Sciatic nerve (tissue), 2 donors: Measurements from ENCODE around the gene KRCC1. TPM values are rescaled to one million over a fixed set of nuclear protein-coding genes. Genes with fewer than 3 reads are reported as not detected.
"Not testable (repeated sequence)": the region's sequence is repeated elsewhere in the genome, so short reads cannot be mapped to it uniquely, and the experiment has no call there.

Source experiments
- ATAC-seq: fragments of 200-7000 bp; cut with Tn5 transposase; one replicate; pipeline ENCODE4 v1.9.1; 2020; ENCODE audit warnings: mild to moderate bottlenecking, moderate library complexity
- DNase-seq: peaks from one replicate; pipeline ENCODE4 v3.0.0-alpha.2; 2020; ENCODE audit warnings: low spot score
- intact Hi-C: fragments of 100-400 bp; cut with DNase I; formaldehyde crosslinking; loops from one replicate; pipeline ENCODE4 v1.14.2; 2022
- total RNA-seq: library from RNA; stranded (reverse); fragmentation: NEBNext Ultra II Directional; extraction: Animal tissue kit (Norgen Biotek cat#: 25700); gene quantifications from one replicate; pipeline ENCODE4 v1.2.1, GENCODE V29; 2021
- donor health status: DM: no; HTN: no; CAD: no.
- donor health status: DM: no; HTN: no; CAD: no.

KRCC1 gene
- total RNA-seq, 1 donor from 2014 or later, result 35.0 TPM

GRCh38 chr2:88053296-88053695 is 2.3 kb downstream of the KRCC1 start:
- ATAC-seq, result peak; percentile 74
- DNase-seq, result no peak
- intact Hi-C loops, result no loop called here

DNA sequence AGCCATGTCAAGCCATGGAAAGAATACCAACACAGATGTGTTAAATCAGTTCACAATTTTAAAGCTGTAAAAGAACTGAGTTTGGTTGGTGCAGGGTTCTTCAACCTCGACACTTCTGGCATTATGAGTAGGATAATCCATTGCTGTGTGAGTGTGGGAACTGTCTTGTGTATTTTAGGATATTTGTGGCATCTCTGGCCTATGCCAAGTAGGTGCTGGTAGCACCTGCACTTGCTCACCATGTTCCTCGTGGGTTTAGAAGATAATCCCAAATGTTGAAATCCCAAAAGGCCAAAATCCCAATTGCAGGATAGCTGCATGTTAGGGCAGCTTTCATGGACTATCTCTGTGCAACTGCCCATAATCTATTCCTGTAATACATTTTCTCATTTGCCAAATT is 3.8 kb downstream of the KRCC1 start:
- no peak for DNase-seq
- ATAC-seq, result no peak
- intact Hi-C loops, result no loop called here

DNA sequence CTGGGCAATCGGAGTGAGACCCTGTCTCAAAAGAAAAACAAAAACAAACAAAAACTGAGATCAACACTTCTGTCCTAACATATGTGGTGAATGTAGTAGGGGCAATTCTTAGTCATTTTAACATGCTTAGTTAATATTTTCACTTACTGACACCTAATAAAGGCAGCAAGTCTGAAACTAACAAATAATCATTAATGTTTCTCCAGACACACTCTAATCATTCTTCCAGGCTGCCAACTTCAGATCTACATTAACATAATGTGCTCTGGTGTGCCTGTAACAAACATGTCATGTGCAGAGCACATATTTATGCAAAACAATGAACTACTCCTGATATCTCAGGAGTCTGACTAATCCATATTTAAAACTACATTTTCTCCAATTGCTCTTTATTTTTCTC is 6.0 kb downstream of the KRCC1 start:
- no peak for ATAC-seq
- intact Hi-C loops, result no loop called here
- no peak for DNase-seq

DNA sequence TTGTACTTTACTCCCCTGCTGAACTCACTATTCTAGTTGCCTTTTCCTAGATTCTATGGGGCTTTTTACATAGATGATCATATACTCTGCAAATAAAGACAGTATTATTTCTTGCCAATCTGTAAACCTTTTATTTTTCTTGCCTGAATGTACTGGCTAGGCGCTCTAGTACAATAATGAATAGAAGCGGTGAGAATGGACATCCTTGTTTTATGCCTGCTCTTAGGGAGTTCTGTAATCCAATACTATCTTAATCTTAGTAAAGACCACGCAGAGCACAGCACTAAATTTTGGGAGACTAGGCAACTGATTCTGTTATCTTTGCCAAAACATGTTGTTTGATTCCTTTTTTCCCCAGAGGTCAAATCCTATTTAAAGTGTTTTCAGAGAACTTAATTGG is 7.0 kb downstream of the KRCC1 start:
- no peak for ATAC-seq
- intact Hi-C loops, result no loop called here

GRCh38 chr2:88045561-88045960 is 10.0 kb downstream of the KRCC1 start:
- not testable (repeated sequence) for ATAC-seq, DNase-seq

More for the DNA sequence above, 7.0 kb downstream of the KRCC1 start:
- DNase-seq, result no peak

GRCh38 chr2:88042476-88042875 is 13.1 kb downstream of the KRCC1 start:
- intact Hi-C loops, result no loop called here
- DNase-seq (no peak), ATAC-seq (no peak)

More at GRCh38 chr2:88045561-88045960, 10.0 kb downstream of the KRCC1 start:
- intact Hi-C loops, result not testable (repeated sequence)

- DNase-seq (no peak), ATAC-seq (no peak)
- intact Hi-C loops, result no loop called here
These were observed 17.1 kb downstream of the KRCC1 start for GRCh38 chr2:88038263-88039105.

- ATAC-seq, result no peak
- intact Hi-C loops, result no loop called here
These were observed 19.0 kb downstream of the KRCC1 start for GRCh38 chr2:88036606-88037005.

GRCh38 chr2:88036182-88036581 is 19.4 kb downstream of the KRCC1 start:
- ATAC-seq (no peak), DNase-seq (no peak)
- intact Hi-C loops, result no loop called here

More at GRCh38 chr2:88036606-88037005, 19.0 kb downstream of the KRCC1 start:
- DNase-seq, result no peak

DNA sequence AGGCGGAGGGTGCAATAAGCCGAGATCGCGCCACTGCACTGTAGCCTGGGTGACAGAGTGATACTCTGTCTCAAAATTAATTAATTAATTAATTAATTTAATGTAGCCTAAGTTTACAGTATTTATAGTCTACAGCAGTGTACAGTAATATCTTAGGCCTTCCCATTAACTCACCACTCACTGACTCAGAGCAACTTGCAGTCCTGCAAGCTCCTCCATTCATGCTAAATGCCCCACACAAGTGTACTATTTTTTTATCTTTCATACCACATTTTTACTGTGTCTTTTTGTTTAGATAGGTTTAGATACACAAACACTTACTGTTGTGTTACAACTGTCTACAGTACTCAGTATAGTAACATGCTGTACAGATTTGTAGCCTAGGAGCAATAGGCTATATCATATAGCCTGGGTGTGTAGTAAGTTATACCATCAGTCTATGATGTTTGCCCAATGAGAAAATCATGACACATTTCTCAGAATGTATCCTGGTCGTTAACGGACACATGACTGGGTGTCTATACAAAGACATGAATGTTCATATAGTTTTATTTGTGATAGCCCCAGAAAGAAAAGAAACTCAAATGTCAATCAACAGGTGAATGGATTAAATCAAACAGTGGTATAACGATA is 23.4 kb downstream of the KRCC1 start:
- no peak for DNase-seq
- intact Hi-C loops, result no loop called here
- no peak for ATAC-seq

- DNase-seq, result no peak
- no peak for ATAC-seq
These were observed 26.7 kb downstream of the KRCC1 start for GRCh38 chr2:88028931-88029330.

GRCh38 chr2:88027697-88028389 is 27.7 kb downstream of the KRCC1 start:
- intact Hi-C loops, result no loop called here
- no peak for ATAC-seq
- DNase-seq, result no peak

More at GRCh38 chr2:88028931-88029330, 26.7 kb downstream of the KRCC1 start:
- intact Hi-C loops, result no loop called here

DNA sequence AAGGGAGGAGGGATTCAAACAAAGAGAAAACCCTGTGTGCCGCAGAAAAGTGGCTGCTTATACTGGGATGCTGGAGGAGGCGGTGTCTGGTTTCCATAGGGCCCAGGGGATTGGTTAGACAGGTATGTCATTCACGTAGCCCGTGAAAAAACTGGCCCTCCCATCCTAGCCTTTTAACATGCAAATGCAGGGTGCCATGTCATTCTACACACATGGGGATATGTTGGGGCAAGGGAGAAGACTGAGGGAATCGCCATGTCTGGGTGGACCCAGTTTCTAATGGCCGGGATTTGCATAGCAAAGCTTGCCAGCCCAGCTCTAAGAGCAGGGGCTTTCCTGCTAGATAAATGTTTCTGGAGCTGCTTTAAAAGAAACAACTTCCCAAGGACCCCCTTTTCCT is 31.1 kb downstream of the KRCC1 start:
- no peak for DNase-seq
- no peak for ATAC-seq
- intact Hi-C loops, result no loop called here

DNA sequence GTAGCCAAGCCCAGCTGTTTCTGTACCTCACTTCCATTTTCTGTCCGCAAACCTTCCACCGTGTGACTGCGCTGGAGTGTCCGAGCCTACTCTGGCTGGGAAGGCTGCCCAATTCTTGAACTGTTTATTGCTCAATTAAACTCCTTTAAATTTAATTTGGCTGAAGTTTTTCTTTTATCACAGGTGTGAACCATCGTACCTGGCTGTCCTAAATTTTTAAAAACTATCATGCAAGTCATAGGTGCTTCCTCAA is 33.0 kb downstream of the KRCC1 start:
- DNase-seq (no peak), ATAC-seq (no peak)
- intact Hi-C loops, result no loop called here

GRCh38 chr2:88019985-88020384 is 35.6 kb downstream of the KRCC1 start:
- ATAC-seq, result no peak
- DNase-seq, result no peak
- intact Hi-C loops, result no loop called here

GRCh38 chr2:88018909-88019308 is 36.7 kb downstream of the KRCC1 start:
- DNase-seq (no peak), ATAC-seq (no peak)
- intact Hi-C loops, result no loop called here

GRCh38 chr2:88018077-88018805 is 37.3 kb downstream of the KRCC1 start:
- intact Hi-C loops, DNase-seq, ATAC-seq: not testable (repeated sequence)

GRCh38 chr2:88017780-88018038 is 37.9 kb downstream of the KRCC1 start:
- ATAC-seq, intact Hi-C loops, DNase-seq: not testable (repeated sequence)

- intact Hi-C loops, result no loop called here
- peak; percentile 70 for DNase-seq
- peak; percentile 67 for ATAC-seq
These were observed 38.4 kb downstream of the KRCC1 start for GRCh38 chr2:88016960-88017779.
